Measurements from ENCODE around the gene CFAP161.
A peak's percentile ranks its signal among the peaks of the same experiment; 100 is the strongest.

DNA sequence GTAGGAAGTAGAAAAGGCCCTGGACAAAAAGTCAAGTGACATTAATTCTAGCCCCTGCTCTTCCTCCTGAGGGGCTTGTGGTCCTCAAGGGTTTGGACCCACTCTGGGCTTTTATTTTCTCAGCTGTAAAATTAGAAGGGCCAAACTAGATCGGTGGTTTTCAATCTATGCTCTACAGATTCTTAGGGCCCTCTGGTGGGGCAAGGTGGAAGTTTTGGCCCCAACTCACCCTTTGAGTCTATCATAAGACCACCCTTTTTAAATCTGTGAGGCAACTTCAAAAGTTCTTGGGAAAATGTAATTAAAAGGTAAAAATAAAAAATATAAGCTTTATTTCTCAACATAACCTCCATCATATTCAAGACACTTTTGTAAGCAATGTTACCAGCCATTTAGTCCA is 25.6 kb upstream of the CFAP161 start:
- TF ChIP-seq, protein P1, sequence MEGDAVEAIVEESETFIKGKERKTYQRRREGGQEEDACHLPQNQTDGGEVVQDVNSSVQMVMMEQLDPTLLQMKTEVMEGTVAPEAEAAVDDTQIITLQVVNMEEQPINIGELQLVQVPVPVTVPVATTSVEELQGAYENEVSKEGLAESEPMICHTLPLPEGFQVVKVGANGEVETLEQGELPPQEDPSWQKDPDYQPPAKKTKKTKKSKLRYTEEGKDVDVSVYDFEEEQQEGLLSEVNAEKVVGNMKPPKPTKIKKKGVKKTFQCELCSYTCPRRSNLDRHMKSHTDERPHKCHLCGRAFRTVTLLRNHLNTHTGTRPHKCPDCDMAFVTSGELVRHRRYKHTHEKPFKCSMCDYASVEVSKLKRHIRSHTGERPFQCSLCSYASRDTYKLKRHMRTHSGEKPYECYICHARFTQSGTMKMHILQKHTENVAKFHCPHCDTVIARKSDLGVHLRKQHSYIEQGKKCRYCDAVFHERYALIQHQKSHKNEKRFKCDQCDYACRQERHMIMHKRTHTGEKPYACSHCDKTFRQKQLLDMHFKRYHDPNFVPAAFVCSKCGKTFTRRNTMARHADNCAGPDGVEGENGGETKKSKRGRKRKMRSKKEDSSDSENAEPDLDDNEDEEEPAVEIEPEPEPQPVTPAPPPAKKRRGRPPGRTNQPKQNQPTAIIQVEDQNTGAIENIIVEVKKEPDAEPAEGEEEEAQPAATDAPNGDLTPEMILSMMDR (IDR thresholded peaks at IDR 0.05; ENCODE audit: low read depth, low read length, missing input control) = peak; percentile 55
- TF ChIP-seq, protein P2, sequence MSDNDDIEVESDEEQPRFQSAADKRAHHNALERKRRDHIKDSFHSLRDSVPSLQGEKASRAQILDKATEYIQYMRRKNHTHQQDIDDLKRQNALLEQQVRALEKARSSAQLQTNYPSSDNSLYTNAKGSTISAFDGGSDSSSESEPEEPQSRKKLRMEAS (IDR thresholded peaks at IDR 0.05) = no peak
- no peak for TF ChIP-seq YY1 (IDR thresholded peaks at IDR 0.05)
- no peak for TF ChIP-seq JUND (IDR thresholded peaks at IDR 0.05)
- no peak for TF ChIP-seq SP1 (IDR thresholded peaks at IDR 0.05)
- no peak for TF ChIP-seq GABPA (IDR thresholded peaks at IDR 0.05 in 1 of 2, conservative IDR thresholded peaks at IDR 0.05 in 1 of 2)
- TF ChIP-seq, protein P3, sequence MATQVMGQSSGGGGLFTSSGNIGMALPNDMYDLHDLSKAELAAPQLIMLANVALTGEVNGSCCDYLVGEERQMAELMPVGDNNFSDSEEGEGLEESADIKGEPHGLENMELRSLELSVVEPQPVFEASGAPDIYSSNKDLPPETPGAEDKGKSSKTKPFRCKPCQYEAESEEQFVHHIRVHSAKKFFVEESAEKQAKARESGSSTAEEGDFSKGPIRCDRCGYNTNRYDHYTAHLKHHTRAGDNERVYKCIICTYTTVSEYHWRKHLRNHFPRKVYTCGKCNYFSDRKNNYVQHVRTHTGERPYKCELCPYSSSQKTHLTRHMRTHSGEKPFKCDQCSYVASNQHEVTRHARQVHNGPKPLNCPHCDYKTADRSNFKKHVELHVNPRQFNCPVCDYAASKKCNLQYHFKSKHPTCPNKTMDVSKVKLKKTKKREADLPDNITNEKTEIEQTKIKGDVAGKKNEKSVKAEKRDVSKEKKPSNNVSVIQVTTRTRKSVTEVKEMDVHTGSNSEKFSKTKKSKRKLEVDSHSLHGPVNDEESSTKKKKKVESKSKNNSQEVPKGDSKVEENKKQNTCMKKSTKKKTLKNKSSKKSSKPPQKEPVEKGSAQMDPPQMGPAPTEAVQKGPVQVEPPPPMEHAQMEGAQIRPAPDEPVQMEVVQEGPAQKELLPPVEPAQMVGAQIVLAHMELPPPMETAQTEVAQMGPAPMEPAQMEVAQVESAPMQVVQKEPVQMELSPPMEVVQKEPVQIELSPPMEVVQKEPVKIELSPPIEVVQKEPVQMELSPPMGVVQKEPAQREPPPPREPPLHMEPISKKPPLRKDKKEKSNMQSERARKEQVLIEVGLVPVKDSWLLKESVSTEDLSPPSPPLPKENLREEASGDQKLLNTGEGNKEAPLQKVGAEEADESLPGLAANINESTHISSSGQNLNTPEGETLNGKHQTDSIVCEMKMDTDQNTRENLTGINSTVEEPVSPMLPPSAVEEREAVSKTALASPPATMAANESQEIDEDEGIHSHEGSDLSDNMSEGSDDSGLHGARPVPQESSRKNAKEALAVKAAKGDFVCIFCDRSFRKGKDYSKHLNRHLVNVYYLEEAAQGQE (IDR thresholded peaks at IDR 0.05) = no peak
- no peak for TF ChIP-seq TAF1 (conservative IDR thresholded peaks at IDR 0.05)
- TF ChIP-seq RAD21 (IDR thresholded peaks at IDR 0.05) = peak; percentile 60 to 72
- TF ChIP-seq EGR1 (IDR thresholded peaks at IDR 0.05; ENCODE audit: low read depth in 2 of 2) = no peak
- TF ChIP-seq RXRA (IDR thresholded peaks at IDR 0.05) = no peak
- TF ChIP-seq NR2F2 (IDR thresholded peaks at IDR 0.05) = no peak

All from liver (tissue), 3 donors.